Activated CD4-positive, CD25-positive, alpha-beta regulatory T cell treated with anti-CD3 and anti-CD28 coated beads, Interleukin-2, amount 50 U/mL, for 24 hours (primary cell): ENCODE data around the gene ZNF184.

ENCODE experiments used
- ATAC-seq, 2 donors: fragments of 150-1000 bp; cut with Tn5 transposase; one replicate each; pipeline ENCODE4 v1.10.0; 2021; ENCODE audit warnings: mild to moderate bottlenecking in 1 of 2, moderate library complexity in 1 of 2

ZNF184 gene

GRCh38 chr6:27419363-27419762, 53.5 kb downstream of the ZNF184 start:
- no peak for ATAC-seq

GRCh38 chr6:27415898-27416297, 57.0 kb downstream of the ZNF184 start:
- no peak for ATAC-seq

GRCh38 chr6:27414996-27415395, 57.9 kb downstream of the ZNF184 start:
- no peak for ATAC-seq

GRCh38 chr6:27414300-27414699, 58.6 kb downstream of the ZNF184 start:
- ATAC-seq = no peak

DNA sequence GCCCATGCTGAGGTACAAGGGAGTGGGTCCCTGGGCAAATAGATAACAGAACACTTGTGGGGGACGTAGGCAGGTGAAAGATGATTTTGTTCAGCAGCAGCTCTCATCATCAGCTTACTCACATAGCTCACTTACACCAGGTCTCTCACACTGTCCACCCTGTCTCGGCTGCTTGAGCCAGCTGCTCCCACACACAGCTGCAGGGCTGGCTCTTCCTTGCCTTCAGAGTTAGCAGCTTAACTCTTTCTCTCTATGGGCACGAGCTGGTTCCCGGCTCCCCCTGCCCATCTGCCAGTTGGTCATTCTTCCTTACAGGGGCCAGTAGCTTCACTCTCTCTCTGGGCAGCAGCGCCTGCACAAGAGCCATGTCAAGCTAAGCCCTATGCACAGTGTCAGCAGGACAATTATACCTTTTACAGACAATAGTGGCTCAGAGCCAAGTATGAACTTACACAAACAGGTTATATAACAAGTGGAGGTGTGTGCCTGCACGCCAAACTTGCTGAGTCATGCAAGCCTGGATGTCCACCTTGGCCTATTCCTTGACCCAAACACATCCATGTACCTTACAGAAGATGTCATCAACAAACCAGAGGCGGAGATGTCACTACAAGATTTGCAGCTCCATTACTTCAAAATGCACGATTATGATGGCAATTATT, 65.6 kb downstream of the ZNF184 start:
- no peak for ATAC-seq

DNA sequence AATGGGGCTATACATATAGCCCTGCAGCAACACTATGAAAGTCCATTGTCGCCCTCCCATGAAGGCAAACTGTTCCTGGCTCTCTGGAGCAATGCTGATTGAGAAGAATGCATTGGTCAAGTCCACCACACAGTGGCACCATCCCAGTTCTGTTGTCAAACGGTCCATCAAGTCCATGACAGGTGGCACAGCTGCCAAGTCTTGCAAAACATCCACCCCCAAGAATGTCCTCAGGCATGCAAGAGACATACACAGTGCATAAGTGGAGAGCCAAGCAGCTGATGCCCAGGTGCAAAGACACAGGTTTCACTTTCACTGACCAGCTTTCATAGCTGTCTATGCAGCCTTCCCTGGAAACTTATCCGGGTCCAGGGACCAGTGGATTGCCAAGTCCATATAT, 66.8 kb downstream of the ZNF184 start:
- no peak for ATAC-seq

GRCh38 chr6:27400877-27401642, 71.8 kb downstream of the ZNF184 start:
- no peak for ATAC-seq
